ENCODE measurements around the gene HEPACAM2.

Gene HEPACAM2

GRCh38 chr7:93194386-93194785 lies 31.9 kb downstream of the HEPACAM2 start:
- TF ChIP-seq, protein P1, sequence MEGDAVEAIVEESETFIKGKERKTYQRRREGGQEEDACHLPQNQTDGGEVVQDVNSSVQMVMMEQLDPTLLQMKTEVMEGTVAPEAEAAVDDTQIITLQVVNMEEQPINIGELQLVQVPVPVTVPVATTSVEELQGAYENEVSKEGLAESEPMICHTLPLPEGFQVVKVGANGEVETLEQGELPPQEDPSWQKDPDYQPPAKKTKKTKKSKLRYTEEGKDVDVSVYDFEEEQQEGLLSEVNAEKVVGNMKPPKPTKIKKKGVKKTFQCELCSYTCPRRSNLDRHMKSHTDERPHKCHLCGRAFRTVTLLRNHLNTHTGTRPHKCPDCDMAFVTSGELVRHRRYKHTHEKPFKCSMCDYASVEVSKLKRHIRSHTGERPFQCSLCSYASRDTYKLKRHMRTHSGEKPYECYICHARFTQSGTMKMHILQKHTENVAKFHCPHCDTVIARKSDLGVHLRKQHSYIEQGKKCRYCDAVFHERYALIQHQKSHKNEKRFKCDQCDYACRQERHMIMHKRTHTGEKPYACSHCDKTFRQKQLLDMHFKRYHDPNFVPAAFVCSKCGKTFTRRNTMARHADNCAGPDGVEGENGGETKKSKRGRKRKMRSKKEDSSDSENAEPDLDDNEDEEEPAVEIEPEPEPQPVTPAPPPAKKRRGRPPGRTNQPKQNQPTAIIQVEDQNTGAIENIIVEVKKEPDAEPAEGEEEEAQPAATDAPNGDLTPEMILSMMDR (IDR thresholded peaks at IDR 0.05; ENCODE audit: extremely low read depth, insufficient read depth, missing control alignments) = no peak
- DNase-seq (ENCODE audit: low spot score) = no peak

DNA sequence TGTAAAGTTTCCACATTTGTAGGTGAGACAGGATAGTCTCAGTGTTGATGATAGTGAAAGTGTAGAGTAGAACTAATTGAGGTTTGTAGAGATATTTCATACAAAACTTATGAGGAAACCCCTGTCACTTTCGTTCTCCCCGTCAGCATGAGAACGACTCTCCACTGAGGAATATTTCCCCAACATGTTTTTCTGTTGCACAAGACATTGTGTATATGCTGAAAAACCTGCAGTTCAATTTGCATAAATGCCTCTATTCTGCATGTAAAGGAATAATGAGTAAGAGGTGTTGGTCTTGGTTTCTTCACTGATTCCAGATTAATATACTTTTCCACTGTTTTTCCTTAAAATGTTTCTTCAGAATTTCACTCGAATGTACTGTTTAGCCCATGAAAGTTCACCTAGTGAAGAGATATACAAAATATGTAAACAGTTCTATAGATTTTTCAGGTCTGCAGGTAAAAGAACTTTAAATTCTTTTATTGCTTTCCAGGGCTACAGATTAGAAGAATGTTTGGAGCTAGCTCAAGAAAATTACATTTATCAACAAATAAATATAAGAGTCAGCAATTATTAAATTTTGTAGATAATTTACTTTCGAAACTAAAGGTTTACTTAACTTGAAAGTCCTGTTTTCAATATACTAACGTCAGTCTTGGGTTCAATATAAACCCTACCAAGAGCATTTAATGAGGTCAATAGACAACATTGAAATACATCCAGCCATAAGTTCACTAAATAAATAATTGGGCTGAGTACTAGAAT lies 37.2 kb downstream of the HEPACAM2 start:
- in situ Hi-C loops (cut with MboI; ENCODE audit: low pct_unique_long_range_greater_than_20kb, low sequenced_read_pairs, unreplicated experiment) = no loop called here
- TF ChIP-seq, protein P1 (IDR thresholded peaks at IDR 0.05; ENCODE audit: extremely low read depth, insufficient read depth, missing control alignments) = no peak
- no peak for DNase-seq (ENCODE audit: low spot score)

More at GRCh38 chr7:93194386-93194785, 31.9 kb downstream of the HEPACAM2 start:
- in situ Hi-C loops (cut with MboI; ENCODE audit: low pct_unique_long_range_greater_than_20kb, low sequenced_read_pairs, unreplicated experiment) = no loop called here

- in situ Hi-C loops (cut with MboI; ENCODE audit: low pct_unique_long_range_greater_than_20kb, low sequenced_read_pairs, unreplicated experiment) = no loop called here
- no peak for DNase-seq (ENCODE audit: low spot score)
- TF ChIP-seq, protein P1 (IDR thresholded peaks at IDR 0.05; ENCODE audit: extremely low read depth, insufficient read depth, missing control alignments) = no peak
These were observed 40.8 kb downstream of the HEPACAM2 start for GRCh38 chr7:93185303-93186027.

DNA sequence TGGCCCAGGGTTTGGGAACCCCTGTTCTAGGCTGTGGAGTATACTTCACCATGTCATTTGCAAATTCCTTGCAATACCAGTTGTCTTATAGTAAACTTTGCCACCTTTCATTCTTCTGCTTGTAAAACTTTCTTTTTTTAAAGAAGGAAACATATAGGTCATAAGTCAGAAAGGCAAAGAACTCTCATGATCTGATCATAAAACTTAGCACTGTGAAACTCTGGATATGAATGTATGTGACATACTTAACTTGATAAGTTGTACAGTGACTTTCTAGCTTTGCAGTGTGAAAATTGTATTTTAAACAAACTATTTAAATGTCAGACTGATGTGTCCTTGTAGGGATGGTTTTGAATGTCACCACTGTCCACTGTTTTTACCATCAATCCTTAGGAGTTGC lies 47.1 kb downstream of the HEPACAM2 start:
- in situ Hi-C loops (cut with MboI; ENCODE audit: low pct_unique_long_range_greater_than_20kb, low sequenced_read_pairs, unreplicated experiment) = no loop called here
- DNase-seq (ENCODE audit: low spot score) = no peak

DNA sequence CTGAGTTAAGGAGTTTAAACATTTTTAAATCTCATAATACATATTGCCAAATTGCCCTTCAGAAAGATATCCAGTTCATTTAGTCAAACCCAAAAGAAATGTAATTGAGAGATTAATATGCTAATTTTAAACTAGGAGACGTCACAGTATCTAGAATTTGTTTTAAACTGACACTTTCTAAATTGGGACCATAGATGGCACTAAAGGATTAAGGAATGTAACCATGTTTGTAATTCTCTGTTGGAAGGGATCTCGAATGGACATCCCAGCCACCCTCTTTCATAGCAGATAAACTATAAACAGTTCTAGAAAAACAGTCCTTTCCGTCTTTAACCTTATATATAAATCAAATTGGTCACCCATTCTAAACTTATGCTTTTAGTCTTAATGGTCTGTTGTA lies 48.1 kb downstream of the HEPACAM2 start:
- TF ChIP-seq, protein P1 (IDR thresholded peaks at IDR 0.05; ENCODE audit: extremely low read depth, insufficient read depth, missing control alignments) = no peak
- in situ Hi-C loops (cut with MboI; ENCODE audit: low pct_unique_long_range_greater_than_20kb, low sequenced_read_pairs, unreplicated experiment) = no loop called here
- no peak for DNase-seq (ENCODE audit: low spot score)

More for the DNA sequence above, 47.1 kb downstream of the HEPACAM2 start:
- TF ChIP-seq, protein P1 (IDR thresholded peaks at IDR 0.05; ENCODE audit: extremely low read depth, insufficient read depth, missing control alignments) = no peak

- in situ Hi-C loops (cut with MboI; ENCODE audit: low pct_unique_long_range_greater_than_20kb, low sequenced_read_pairs, unreplicated experiment) = no loop called here
- DNase-seq (ENCODE audit: low spot score) = no peak
- TF ChIP-seq, protein P1 (IDR thresholded peaks at IDR 0.05; ENCODE audit: extremely low read depth, insufficient read depth, missing control alignments) = no peak
These were observed 49.2 kb downstream of the HEPACAM2 start for GRCh38 chr7:93176992-93177580.

All from GM13977 (cell line).